Progenitor cell of endocrine pancreas (in vitro differentiated cells): ENCODE measurements around the gene DNASE1L1. TPM values are rescaled to one million over a fixed set of nuclear protein-coding genes. Genes with fewer than 3 reads are reported as not detected.

ENCODE experiments used
- DNase-seq: peaks from one replicate; pipeline ENCODE4 v3.0.0; 2021; ENCODE audit warnings: low spot score; ENCODE audit not compliant: unreplicated experiment
- H3K27ac Mint-ChIP-seq: 2 replicates; pipeline ENCODE4 v1.8.0; 2021; ENCODE audit warnings: mild to moderate bottlenecking, moderate library complexity, mixed read lengths
- H3K27me3 Mint-ChIP-seq: 2 replicates; pipeline ENCODE4 v1.8.0; 2021; ENCODE audit warnings: mixed read lengths
- H3K36me3 Mint-ChIP-seq: 2 replicates; pipeline ENCODE4 v1.8.0; 2022; ENCODE audit warnings: mixed read lengths; ENCODE audit not compliant: insufficient read depth
- H3K4me1 Mint-ChIP-seq: 2 replicates; pipeline ENCODE4 v1.8.0; 2021; ENCODE audit warnings: low read depth, mixed read lengths
- H3K4me3 Mint-ChIP-seq: 2 replicates; pipeline ENCODE4 v1.8.0; 2021; ENCODE audit warnings: low read depth, mild to moderate bottlenecking, moderate library complexity, mixed read lengths
- H3K9me3 Mint-ChIP-seq: 2 replicates; pipeline ENCODE4 v1.8.0; 2021; ENCODE audit warnings: low read depth, mixed read lengths
- total RNA-seq: library from RNA; stranded (reverse); gene quantifications from 2 replicates; pipeline ENCODE4 v1.2.1, GENCODE V29; 2021
- TF ChIP-seq, protein P1 (sequence below): fragments of 200-600 bp; sonication (generic); IDR thresholded peaks from one replicate; pipeline ENCODE4 v1.5.0; 2021; ENCODE audit warnings: antibody characterized with exemption, mild to moderate bottlenecking; ENCODE audit not compliant: unreplicated experiment

Gene DNASE1L1
- total RNA-seq, 1 donor from 2014 or later: 12.7 TPM

DNA sequence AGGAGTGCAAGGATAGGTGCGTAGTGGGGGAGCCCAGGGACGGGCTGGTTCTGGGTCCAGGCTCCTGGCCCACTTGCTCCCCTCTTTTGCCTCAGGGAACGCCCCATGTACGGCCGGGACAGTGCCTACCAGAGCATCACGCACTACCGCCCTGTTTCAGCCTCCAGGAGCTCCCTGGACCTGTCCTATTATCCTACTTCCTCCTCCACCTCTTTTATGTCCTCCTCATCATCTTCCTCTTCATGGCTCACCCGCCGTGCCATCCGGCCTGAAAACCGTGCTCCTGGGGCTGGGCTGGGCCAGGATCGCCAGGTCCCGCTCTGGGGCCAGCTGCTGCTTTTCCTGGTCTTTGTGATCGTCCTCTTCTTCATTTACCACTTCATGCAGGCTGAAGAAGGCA is 28.3 kb downstream of the DNASE1L1 start:
- peak overlapping the region; percentile 80 for H3K4me3 Mint-ChIP-seq
- H3K9me3 Mint-ChIP-seq: peaks cover 2% of the 10 kb centered on the region
- H3K27me3 Mint-ChIP-seq: no peaks in the 10 kb centered on the region
- TF ChIP-seq, protein P1, sequence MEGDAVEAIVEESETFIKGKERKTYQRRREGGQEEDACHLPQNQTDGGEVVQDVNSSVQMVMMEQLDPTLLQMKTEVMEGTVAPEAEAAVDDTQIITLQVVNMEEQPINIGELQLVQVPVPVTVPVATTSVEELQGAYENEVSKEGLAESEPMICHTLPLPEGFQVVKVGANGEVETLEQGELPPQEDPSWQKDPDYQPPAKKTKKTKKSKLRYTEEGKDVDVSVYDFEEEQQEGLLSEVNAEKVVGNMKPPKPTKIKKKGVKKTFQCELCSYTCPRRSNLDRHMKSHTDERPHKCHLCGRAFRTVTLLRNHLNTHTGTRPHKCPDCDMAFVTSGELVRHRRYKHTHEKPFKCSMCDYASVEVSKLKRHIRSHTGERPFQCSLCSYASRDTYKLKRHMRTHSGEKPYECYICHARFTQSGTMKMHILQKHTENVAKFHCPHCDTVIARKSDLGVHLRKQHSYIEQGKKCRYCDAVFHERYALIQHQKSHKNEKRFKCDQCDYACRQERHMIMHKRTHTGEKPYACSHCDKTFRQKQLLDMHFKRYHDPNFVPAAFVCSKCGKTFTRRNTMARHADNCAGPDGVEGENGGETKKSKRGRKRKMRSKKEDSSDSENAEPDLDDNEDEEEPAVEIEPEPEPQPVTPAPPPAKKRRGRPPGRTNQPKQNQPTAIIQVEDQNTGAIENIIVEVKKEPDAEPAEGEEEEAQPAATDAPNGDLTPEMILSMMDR: no peak
- peak overlapping the region; percentile 95 for H3K27ac Mint-ChIP-seq
- H3K4me1 Mint-ChIP-seq: peaks cover 9% of the 10 kb centered on the region
- H3K36me3 Mint-ChIP-seq: peaks cover 2% of the 10 kb centered on the region
- DNase-seq: no peak

DNA sequence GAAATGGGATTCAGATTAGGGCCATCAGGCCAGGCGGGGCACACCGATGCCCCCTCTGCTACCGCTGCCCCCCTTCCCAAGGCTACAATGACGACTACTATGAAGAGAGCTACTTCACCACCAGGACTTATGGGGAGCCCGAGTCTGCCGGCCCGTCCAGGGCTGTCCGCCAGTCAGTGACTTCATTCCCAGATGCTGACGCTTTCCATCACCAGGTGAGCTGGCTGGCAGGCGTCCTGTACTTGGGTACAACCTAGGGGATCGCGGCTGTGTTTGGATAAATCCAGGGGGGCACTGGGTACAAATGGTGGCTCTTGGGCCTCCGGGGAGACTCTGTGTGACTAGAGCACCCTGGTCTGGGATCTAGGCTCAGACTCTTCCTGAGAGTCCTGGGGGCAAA is 28.9 kb downstream of the DNASE1L1 start:
- Mint-ChIP-seq H3K9me3 (peaks cover 2% of the 10 kb centered on the region), H3K36me3 (peaks cover 2% of the 10 kb centered on the region), H3K4me1 (peaks cover 9% of the 10 kb centered on the region), H3K27me3 (no peaks in the 10 kb centered on the region), H3K27ac (peak overlapping the region; percentile 95), H3K4me3 (peak overlapping the region; percentile 80)
- DNase-seq: no peak
- TF ChIP-seq, protein P1: no peak

DNA sequence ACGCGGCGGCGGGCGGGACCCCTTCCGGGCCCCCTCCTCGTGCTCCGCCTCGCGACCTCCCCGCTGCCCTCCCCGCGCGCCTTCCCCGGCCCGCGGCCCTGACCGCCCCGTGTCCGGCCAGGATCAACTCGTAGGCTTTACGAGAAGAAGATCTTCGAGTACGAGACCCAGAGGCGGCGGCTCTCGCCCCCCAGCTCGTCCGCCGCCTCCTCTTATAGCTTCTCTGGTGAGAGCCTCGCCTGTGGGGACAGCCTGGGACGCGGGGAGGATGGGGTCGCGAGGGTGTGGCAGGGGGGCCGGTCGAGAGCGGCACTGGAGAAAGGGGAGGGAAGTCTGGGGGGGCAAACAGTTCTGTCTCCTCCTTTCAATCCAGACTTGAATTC is 29.5 kb downstream of the DNASE1L1 start:
- TF ChIP-seq, protein P1: no peak
- peaks cover 9% of the 10 kb centered on the region for H3K4me1 Mint-ChIP-seq
- no peak for DNase-seq
- no peaks in the 10 kb centered on the region for H3K27me3 Mint-ChIP-seq
- H3K4me3 Mint-ChIP-seq: peak overlapping the region; percentile 80
- peak overlapping the region; percentile 95 for H3K27ac Mint-ChIP-seq
- peaks cover 2% of the 10 kb centered on the region for H3K9me3 Mint-ChIP-seq
- H3K36me3 Mint-ChIP-seq: peaks cover 2% of the 10 kb centered on the region

DNA sequence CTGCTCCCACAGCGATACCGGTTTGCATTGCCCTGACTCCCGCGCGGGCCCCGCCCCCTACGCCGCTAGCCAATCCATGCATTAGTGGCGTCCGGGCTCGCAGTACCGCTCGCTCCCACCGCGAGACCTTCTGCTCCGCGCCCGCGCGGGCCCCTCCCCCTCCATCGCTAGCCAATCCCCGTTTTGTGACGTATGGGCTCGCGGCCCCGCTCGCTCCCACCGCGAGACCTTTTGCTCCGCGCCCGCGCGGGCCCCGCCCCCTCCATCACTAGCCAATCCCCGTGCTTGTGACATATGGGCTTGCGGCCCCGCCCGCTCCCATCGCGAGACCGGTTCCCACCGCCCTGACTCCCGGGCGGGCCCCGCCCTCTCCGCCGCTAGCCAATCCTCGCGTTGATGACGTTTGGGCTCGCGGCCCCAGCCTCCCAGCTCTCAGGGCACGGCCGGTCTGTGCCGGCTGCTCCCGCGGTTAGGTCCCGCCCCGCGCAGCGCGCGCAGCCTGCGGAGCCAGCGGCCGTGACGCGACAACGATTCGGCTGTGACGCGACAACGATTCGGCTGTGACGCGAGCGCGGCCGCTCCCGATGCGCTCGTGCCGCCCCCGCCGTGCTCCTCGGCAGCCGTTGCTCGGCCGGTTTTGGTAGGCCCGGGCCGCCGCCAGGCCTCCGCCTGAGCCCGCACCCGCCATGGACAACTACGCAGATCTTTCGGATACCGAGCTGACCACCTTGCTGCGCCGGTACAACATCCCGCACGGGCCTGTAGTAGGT is 30.1 kb downstream of the DNASE1L1 start, which contains the start of gene EMD:
EMD (plus strand) TSS at position 497 of the 770 bp plus-strand sequence; CDS start at position 687, 190 bp downstream.
- peak within 1 kb of the TSS; percentile 80 for H3K4me3 Mint-ChIP-seq
- peak within 1 kb of the TSS; percentile 95 for H3K27ac Mint-ChIP-seq
- peaks cover 2% of the 10 kb centered on the region for H3K36me3 Mint-ChIP-seq
- TF ChIP-seq, protein P1: no peak
- peaks cover 2% of the 10 kb centered on the region for H3K9me3 Mint-ChIP-seq
- H3K4me1 Mint-ChIP-seq: peaks cover 9% of the 10 kb centered on the region
- DNase-seq: peak; percentile 91
- H3K27me3 Mint-ChIP-seq: no peaks in the 10 kb centered on the region

DNA sequence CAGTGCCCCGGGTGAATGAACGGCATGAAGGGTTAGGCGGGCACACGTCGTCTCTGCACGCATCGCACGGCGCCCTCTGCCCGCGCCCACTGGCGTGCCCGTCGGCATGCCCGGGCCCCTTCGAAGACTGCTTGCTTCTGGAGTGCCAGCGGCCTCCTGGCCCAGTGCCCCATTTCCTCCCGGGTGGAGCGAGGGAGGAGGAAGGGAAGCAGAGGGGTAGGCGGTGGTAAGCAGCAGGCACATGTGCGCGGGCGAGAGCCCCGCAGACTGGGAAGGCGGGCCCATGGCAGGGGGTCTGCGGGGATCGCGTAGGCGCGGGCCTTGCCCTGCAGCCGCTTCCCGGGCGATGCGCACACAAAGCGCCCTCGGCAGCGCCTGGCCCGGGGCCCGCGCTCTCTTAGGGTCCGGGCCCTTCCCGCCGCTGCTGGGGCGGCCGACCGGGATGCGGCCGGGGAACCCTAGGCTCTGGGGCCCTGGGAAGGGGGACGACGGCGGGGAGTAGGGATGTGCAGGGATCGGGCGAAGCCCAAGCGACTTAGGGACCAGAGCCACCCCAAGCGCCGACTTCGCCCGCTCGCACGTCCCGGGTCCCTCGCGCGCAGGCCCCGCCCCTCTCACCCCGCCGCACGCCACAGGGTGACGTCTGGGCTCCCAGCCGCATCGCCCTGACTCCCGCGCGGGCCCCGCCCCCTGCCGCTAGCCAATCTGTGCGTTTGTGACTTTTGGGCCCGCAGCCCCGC is 30.8 kb downstream of the DNASE1L1 start:
- Mint-ChIP-seq H3K27ac (peak overlapping the region; percentile 62), H3K27me3 (no peaks in the 10 kb centered on the region), H3K4me3 (peak overlapping the region; percentile 53), H3K36me3 (peaks cover 2% of the 10 kb centered on the region), H3K9me3 (peaks cover 2% of the 10 kb centered on the region), H3K4me1 (peaks cover 9% of the 10 kb centered on the region)
- TF ChIP-seq, protein P1: no peak
- no peak for DNase-seq
